GM18868 (cell line): Measurements from ENCODE around the gene NNAT.

Experiments
- ATAC-seq: cut with Tn5 transposase; IDR thresholded peaks from one replicate; pipeline ENCODE4 v1.9.1; 2021; ENCODE audit warnings: mild to moderate bottlenecking, moderate library complexity; ENCODE audit not compliant: unreplicated experiment

The NNAT gene

DNA sequence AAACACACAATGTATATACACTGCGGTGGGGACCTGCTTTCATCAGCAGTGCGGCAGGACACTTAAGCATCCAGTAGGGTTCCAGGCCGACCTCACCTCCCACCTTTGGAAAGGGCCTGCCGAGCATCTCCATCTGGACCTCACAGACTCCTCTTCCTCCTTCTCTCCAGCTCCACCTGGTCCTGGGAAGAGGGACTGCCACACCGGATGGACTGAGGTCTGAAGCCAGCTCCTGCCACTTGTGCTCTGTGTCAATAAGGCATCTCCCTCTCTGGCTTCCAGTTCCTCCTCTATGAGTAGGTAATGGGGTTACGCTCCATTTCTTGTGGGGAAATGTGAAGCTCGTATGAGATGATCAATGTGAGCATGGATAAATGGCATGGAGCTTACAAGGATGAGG lies 19.1 kb upstream of the NNAT start:
- ATAC-seq = no peak

DNA sequence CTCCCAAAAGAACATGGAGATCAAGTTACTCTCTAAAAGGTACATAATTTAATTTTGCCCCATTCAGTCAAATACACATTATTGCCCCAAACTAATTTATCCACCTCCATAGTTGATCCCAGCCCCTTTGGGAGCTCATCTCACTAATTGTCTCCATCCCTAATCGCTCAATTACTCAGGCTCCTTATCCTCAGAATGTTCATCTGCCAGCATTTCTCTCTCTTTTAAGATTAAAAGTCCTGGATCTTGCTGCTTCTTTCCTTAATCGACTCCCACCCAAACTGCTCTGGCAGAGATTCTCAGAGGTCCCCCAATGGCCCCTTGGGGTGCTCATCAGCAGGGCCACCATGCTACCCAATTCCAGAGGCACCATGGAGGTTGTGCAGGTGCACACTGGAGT lies 18.4 kb upstream of the NNAT start:
- ATAC-seq = no peak

- ATAC-seq = no peak
Measured at GRCh38 chr20:37503256-37503927, 17.7 kb upstream of the NNAT start.

- ATAC-seq = no peak
Measured at GRCh38 chr20:37504404-37505096, 16.5 kb upstream of the NNAT start.

GRCh38 chr20:37505263-37506151 lies 15.5 kb upstream of the NNAT start:
- ATAC-seq = no peak

DNA sequence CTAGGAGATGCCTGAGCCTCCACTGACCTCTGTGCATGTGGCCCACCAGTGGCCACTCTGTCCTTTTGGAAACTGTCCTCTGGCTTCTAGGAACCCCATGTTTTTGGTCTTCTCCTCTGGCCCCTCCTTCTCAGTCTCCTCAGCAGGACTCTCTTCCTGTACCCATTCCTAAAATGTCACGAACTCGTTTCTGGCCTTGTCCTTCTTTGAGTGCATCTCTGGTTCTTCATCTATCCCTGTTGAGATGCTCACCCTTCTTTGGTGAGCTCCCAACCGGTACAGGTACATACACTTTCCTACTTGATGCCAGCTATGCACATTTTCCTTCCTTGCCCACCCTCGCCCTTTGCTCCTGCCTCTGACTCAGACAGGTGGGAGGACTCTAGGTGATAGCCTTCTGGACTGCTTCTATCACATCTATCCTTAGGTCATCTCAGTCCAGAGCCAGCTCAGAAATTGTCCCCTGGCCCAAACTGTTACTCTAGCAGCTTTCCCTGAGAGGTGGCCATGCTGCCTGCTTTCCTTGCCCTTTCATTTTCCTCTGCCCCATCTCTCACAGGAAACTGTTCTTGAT lies 14.8 kb upstream of the NNAT start:
- no peak for ATAC-seq

GRCh38 chr20:37510226-37510625 lies 10.8 kb upstream of the NNAT start:
- ATAC-seq = no peak

DNA sequence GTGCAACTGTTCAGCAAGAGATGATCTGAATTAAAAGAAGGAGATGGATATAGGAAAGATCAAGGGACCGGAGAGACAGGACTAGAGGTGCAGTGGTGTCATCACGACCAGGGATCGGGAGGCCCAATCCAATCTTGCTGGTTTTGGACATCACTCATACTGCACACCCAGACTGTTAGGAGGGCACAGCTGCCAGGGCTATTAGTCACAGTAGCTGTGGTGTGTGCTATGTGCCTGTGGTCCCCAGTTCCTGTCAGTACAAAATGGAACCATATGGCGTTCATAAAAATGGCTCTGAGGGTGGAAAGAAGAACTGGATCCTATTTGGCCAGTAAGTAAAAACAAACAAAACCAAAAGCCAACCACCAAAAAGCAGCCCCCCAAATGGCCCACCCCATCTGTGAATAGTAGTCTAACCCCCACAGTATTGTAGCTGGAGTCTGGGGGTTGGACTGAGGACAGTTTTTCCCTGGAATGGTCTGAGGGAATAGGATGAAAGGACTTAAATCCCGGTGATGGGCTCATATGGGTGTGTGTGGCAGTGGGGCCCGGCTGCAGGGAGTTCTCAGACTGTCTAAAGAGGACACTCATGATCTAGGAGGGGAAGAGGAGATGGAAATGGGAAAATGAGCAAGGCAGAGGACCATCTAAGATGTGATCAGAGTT lies 9.3 kb upstream of the NNAT start:
- ATAC-seq = no peak

DNA sequence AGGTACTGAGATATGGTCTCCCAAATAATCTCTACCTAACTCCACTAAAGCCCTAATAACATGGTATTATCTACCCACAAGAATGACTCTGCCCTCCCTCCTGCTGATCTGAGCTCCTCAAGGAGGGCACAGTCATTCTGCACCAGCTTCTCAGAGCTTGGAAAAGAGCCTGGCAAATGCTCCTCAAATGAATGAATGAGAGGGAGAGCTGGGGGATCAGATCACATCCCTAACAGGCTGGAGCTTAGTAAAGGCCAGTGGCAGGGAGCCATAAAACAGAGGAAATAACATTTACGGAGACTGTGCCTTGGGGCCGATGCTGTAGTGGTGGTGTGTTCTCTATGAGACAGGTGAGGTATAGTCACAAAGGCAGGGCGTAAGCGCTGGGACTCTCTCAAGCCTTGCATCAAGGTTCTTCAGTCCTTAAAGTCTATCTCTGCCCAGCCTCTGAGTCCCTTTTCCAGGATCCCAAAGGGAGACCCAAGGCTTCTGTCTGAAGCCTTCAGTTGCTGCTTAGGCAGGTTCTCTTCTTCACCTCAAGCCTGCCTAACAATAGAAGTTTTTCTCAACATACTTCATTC lies 7.2 kb upstream of the NNAT start:
- ATAC-seq = no peak

GRCh38 chr20:37515876-37516275 lies 5.2 kb upstream of the NNAT start:
- ATAC-seq = no peak

DNA sequence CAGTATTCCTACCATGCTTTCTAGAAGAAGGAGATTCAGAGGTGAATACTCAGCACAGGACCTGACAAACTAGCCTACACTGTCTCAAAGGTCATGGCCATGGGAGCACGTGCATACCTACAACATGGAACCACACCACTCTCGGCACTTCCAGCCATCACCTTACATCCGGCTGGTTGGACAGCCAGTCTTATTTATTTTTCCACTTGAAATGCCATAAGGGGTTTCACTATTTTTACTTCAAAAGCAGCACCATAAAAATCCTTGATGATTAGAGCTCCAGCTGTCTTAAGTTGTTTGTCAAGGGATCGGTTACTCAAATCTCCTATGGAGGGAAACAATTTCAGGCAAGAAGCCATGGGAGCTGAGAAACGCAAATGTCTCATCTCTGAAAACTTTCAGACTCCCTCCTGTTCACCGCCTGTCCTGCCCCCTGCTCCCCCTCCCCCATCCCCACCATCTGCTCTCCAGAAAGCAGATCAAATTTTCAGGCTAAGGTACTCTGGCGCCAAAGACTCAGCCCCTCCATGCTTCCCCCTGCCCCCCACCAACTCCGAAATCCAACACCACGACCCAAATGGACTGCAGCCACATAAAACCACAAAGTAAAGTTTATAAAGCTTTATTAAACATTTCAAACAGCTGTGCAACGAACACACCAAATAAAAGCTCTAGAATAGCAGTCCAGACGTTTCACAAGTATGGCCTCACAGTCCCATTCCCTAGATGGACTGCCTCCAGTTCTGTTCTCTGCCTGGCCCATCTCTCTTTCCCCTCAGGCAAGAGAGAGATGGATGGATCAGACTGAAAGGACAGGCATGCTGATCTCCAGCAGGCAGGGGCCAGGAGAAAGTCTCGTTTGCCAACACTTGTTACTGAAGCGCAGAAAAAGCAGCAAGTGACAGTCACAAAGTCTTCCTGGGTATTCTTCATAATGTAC lies 4.0 kb upstream of the NNAT start:
- no peak for ATAC-seq

GRCh38 chr20:37518059-37518458 lies 3.0 kb upstream of the NNAT start:
- no peak for ATAC-seq

DNA sequence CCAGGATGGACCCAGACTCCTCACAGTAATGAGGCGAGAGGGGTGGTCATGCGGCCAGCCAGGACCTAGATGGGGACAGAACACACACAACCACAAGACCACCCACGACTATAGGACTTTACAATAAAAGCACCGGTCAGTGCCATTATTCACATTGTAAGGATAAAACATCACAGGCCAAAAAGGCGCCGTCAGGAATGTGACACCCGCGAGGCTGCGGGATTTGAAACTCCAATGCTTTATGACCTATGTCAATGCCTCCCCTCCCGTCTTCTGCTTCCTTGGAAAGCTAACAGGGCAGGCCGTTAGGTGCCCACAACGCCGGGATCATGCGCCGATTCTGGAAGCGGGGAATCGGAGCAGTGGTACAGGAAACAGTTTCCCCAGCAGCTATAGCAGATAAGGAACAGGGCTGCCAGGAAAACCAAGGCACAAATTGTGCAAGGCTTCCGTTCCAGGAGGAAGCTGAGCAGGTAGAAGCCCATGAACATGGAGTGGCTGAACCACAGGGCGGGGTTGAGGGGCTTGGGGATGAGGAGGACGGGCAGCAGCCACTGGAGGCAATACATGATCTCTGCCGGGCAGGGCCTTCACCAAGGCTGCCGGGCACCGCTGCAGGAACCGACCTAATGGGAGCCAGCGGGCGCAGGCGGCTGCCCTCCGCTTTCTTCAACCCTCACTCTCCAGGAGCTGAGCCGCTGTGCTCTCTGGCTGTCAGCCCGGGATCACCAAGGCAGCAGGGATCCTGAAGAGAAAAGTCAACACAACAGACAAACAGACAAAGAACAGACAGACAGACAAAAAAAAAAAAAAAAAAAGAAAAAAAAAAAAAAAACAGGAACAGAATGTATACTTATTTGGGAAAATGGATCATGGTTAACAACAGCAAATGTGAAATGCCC lies 2.2 kb upstream of the NNAT start:
- ATAC-seq = no peak

DNA sequence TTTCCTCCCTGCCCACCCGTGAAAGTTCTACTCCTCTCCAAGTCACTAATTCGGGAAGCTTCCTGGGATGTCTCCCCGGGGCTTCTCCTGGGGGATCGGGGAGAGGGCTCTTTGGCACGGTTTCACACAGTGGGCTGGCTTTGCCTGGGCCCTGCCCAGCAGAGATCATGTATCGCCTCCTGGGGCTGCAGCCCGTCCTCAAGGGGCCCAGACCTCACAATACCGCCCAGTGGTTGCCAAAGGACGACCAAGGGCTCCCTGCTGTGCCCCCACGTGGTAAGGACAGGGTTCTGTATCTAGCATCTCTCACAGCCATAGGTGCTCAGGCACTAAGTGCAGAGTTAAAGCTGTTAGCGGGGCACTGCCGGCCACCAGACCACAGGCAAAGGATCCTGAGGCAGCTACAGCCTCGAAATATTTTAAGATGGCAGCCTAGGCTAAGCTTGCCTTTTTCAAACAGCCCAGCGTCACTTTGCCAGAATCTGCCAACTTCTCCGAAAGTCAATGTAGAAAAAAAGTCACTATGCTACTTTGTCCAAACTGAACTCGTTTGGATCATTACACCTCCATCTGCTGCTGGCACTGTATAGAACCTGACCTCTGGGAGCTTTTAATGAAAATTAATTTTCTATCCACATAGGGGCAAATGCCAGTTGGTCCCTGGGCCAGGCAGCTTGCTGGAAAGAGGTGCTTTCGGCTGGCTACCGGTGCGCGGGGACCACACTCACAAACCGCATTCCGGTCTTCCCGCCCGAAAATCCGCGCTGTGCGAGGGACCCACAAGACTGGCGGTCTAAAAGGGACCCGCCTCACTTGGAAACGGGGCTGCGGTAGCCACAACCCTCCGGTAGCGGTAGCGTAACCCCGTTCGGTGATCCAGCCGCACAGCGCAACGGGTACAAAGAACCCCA lies 1.3 kb upstream of the NNAT start:
- ATAC-seq = no peak

DNA sequence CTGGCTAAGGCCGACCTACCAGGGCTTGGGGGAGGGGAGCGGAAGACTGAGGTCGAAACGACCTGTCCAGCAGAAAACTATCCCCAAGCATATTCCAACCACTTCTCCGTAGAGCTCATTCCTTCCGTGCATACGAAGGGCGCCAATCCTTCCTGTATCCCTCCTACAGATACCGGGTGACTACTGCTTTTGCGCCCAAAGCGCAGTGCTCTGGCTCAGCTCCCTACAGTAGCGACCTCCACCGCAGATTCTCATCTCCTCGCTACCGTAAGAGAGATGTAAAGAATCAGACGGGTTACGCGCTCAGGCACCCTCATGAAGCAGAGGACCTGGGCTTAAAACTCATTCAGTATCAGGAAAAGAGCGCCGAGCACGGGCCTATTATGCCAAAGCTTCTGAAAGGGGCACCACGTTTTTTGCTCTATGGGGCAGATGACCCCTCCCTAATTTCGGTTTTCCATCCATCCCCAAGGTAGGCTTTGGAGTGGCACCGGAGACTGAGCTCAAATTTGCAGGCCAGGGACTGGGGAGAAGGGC lies 563 bp upstream of the NNAT start:
- ATAC-seq = no peak

GRCh38 chr20:37522260-37523011 lies 1.4 kb downstream of the NNAT start:
- no peak for ATAC-seq
